GM19455 (cell line): ENCODE data around the gene PAPPA2.
"Not testable (repeated sequence)": the region's sequence is repeated elsewhere in the genome, so short reads cannot be mapped to it uniquely, and the experiment has no call there.

Experiments
- ATAC-seq: cut with Tn5 transposase; IDR thresholded peaks from one replicate; pipeline ENCODE4 v1.9.1; 2021; ENCODE audit not compliant: unreplicated experiment

Gene PAPPA2

GRCh38 chr1:176462674-176463378 is at the start of gene PAPPA2:
Gene PAPPA2, plus strand, starts transcription at chr1:176463175. Its CDS starts 93,148 bp downstream, at chr1:176556323.
- no peak for ATAC-seq

DNA sequence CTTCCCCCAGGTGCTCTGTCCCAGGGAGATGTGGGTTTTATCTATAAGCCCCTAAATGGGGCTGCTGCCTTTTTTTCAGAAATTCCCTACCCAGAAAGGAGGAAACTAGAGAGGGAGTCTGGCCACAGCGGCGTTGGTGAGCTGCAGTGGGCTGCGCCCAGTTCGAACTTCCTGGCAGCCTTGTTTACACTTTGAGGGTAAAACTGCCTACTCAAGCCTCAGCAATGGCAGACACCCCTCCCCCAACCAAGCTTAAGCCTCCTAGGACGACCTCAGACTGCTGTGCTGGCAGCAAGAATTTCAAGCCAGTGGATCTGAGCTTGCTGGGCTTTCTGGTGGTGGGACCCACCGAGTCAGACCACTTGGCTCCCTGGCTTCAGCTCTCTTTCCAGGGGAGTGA is 46.2 kb upstream of the PAPPA2 start:
- ATAC-seq = no peak

DNA sequence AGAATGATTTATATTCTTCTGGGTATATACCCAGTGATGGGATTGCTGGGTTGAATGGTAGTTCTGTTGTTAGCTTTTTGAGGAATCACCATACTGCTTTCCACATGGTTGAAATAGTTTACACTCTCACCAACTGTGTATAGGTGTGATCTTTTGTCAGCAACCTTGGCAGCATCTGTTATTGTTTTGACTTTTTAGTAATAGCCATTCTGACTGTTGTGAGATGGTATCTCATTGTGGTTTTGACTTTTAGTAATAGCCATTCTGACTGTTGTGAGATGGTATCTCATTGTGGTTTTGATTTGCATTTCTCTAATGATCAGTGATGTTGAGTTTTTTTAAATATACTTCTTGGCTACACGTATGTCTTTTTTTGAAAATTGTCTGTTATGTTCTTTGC is 43.4 kb upstream of the PAPPA2 start:
- ATAC-seq = not testable (repeated sequence)

GRCh38 chr1:176434234-176434633 is 28.7 kb upstream of the PAPPA2 start:
- ATAC-seq = no peak

- no peak for ATAC-seq
Observed at GRCh38 chr1:176436251-176436650, 26.7 kb upstream of the PAPPA2 start.

DNA sequence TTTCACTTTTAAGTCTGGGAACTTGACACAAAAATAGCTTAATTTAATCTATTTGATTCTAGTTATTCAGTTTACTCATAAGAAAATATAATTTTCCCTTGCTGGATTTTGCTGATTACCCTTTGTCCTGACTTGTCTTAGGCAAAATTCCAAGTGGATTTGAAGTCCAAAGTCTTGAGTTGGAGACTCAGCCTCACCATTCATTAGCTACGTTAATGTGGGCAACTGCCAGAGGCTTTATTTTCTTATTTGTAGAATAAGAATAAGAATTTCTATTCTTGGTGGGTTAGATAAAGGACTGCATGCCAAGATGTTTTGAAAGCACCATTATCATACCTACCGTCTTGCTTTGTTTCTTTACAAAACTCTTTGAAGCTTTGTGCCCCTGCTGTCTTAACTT is 22.8 kb upstream of the PAPPA2 start:
- ATAC-seq = no peak

DNA sequence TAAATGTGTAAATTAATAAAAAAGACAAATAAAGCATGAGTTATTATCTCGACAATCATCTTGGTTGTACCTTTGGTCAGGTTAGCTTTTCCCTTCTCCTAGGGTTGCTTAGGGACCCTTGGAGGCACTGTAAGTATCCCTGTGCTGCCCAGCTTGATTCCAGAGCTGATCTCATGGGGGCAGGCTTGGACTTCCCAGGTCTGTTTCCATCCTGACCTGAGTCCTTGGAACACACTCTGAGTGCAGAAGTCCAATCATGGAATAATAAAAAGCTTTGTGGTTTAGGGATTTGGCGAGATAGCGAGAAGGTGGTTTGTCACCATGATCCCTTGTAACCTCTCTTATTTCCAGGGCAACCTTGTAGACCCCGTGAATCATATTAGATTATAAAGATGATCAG is 18.7 kb upstream of the PAPPA2 start:
- no peak for ATAC-seq

- ATAC-seq = no peak
Observed at GRCh38 chr1:176445402-176445801, 17.6 kb upstream of the PAPPA2 start.

- ATAC-seq = no peak
Observed at GRCh38 chr1:176448340-176448739, 14.6 kb upstream of the PAPPA2 start.

DNA sequence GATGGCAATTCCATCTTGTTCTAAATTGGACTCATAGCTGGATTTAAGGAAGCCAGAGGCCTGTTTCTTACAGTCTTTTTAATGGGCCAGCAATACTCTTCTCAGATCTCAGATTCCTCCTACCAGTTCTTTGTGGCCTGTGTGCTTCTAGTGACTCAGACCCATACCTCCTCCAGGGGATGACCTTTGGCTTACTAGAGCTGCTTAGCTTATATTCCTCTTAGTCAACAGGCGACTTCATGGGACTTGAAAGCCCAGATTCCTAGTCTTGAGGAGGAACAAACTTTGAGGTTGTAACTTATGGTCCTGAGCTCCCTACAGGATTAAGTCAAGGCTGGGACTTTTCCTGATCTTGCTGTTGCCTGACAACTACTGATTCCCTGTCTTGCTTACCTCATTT is 12.4 kb upstream of the PAPPA2 start:
- ATAC-seq = no peak

- ATAC-seq = not testable (repeated sequence)
Observed at GRCh38 chr1:176451741-176452140, 11.2 kb upstream of the PAPPA2 start.

- ATAC-seq = no peak
Observed at GRCh38 chr1:176456795-176457194, 6.2 kb upstream of the PAPPA2 start.

GRCh38 chr1:176460544-176461336 is 2.2 kb upstream of the PAPPA2 start:
- ATAC-seq = no peak

- no peak for ATAC-seq
Observed at GRCh38 chr1:176461576-176461975, 1.4 kb upstream of the PAPPA2 start.

DNA sequence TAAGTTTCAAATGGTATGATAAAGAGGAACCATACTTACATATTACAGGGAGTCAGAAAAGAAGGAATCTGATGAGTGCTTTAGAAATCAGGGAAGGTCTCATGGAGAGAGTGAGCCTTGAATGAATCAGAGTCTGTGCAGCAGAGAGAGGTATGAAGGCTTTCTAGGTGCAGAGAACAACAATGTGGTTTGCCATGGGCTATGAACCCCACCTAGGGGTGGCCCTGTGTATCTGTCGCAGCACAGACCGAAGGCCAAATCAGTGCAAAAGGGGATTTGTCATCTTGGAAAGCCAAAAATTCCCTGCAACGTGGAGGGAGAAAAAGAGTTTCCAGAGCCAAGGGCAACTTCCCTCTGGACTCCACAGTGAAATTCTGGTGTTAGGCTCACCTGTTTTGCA is 3.5 kb downstream of the PAPPA2 start:
- no peak for ATAC-seq

DNA sequence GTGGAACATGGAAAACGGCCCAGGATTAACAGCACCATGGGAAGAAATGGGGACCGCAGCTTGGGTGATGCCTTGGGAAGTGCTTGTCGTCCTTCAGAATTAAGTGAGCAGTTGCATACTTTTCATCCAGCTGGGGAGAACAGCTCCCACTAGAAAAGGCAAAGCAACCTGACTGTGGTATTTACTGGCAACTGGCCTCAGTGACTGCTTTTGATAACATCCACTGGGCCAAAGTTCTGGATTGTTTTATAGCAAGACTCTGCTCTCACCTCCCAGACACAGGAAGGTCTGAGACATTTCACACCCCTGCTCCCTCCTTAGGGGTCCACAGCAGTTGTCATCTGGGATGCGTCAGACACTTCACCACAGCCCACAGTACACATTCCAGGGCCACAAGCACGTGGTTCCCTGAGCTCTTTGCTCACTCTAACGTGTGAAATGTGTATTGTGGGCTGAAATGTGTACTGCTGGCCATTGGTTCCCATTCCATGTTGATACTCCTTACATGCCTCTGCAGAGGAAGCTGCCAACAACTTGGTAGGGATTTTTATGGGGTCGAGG is 6.6 kb downstream of the PAPPA2 start:
- ATAC-seq = no peak

DNA sequence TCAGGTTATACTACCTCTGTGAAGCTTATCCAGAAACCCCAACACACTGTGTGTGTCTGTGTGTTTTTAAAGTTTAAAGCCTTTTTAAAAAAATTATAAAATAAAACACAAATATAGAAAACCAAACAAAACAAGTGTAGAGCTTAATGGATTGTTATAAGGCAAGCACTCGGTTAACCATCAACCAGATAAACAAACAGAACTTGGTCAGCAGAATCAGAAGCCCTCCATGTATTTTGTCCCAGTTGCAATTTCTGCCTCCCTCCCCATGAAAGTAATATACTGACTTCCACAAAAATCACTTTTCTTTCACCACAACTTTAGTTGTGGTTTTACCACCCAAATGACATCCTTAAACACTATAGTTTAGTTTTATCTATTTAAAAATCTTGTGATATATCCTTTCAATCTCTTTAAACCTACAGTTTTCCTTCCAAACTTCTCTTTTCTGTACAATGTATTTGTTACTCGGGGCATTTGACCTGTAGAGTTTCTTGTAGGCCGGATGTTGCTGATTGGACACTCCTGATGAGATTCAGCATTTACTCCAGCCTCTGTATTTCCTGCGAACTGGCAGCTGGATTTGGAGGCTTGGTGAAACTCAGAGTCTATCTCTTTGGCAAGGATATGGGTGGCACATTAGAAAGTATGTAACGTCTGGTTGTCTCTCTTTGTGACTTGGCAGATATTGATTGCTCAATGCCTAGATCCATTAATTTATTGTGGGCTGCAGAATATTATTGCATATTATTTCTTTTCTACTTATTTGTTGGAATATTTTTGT is 8.6 kb downstream of the PAPPA2 start:
- no peak for ATAC-seq

DNA sequence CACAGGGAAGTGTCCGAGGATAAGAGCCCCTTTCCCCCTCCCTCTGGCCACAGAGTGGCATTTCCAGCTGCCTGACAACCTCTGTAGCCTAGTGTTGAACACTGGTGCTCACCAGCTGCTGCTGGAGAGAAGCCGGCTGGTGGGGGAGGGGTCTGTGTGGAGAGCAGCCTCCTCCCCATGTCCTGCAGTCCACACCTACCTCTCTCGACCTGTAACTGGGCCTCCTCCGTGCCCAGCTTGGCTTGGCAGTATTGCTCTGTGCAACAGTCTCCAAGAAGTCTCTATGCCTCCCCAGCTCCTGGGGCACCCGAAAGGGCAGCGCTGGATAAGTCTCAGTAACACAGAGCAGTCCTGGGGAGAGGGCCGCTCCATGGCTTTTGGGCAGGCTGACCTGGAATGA is 17.0 kb downstream of the PAPPA2 start:
- no peak for ATAC-seq

- no peak for ATAC-seq
Observed at GRCh38 chr1:176480750-176481149, 17.8 kb downstream of the PAPPA2 start.

DNA sequence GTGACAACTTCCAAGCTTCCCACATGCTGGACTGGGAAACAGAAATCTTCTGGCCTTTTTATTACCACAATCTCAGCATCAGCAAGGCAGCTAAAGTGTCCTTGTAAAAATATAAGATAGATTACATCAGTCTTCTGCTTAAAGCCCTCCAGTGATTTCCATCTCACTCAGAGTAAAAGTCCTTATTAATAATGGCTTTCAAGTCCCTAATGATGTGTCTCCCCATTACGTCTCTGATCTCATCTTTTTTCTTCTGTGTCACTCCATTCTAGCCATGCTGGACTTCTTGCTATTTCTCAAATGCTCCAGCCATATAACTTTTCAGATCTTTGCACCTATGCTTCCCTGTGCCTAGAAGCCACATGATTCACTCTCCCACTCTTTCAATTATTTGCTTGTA is 22.1 kb downstream of the PAPPA2 start:
- ATAC-seq = no peak

GRCh38 chr1:176494436-176494835 is 31.5 kb downstream of the PAPPA2 start:
- ATAC-seq = no peak
